ENCODE results near the gene ARSB. TPM values are rescaled to one million over a fixed set of nuclear protein-coding genes. Genes with fewer than 3 reads are reported as not detected.

The ARSB gene
- total RNA-seq, 2 experiments from 2014 or later = 9.2 TPM

DNA sequence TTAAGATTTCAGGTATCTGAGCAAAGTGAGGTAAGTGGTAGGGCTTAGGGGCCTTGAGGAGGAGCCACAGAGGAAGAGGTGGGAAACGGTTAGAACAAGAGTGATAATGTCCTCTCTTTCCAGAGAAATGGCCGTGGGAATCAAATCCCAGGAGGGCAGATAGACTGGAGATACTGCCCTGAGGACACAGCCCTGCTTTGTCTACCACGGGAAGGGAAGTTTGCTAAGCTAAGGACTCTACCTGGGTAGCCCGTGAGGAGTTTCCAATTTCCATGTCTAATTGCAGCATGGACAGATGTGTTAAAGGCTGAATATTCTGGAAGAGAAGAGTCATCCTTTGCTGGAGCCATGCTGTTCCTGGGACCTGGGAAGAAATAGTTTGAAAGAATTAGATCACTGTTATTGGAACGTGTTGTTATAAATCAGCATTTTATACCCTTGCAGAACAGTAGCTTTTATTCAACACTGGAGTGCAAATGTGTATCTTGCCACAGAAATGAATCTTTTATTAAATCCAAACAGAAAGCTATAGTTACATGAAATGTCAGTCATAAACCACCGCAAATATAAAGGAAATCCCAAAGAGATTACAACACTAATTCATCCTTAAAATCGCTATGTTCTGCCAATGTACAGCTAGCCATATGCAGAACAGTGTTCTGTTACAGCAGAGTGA lies 203.4 kb downstream of the ARSB start:
- intact Hi-C loops (cut with micrococcal nuclease; ENCODE audit: unreplicated experiment) = no loop called here
- ChIA-PET POLR2A (interaction anchor here (0.6 to 2.7 kb wide), 6 partner anchors 9 to 146 kb away, joined by 3 to 10 read pairs (median 4); no protein-coding TSS in a partner anchor), CTCF (ENCODE audit: unreplicated experiment) (interaction anchor here (1.1 kb wide), 1 partner anchor 10 kb away, joined by 3 read pairs; no protein-coding TSS in a partner anchor)
- no peaks in the 10 kb centered on the region for H3K9me3 ChIP-seq (ENCODE audit: low read length)
- no TSS peak for BruUV-seq (replicated peaks)
- no peak overlapping the region for H3K4me3 ChIP-seq (ENCODE audit: low read depth, low read length, poor library complexity, severe bottlenecking)
- TF ChIP-seq CTCF (conservative IDR thresholded peaks at IDR 0.05; ENCODE audit: low read length) (no peak), EZH2phosphoT487 (IDR thresholded peaks at IDR 0.05; ENCODE audit: borderline replicate concordance, low read depth, low read length) (no peak)
- no peaks in the 10 kb centered on the region for H3K4me1 ChIP-seq (ENCODE audit: insufficient read depth, low read length, poor library complexity, severe bottlenecking)
- no peak overlapping the region for H3K27ac ChIP-seq (ENCODE audit: low read depth, low read length, poor library complexity, severe bottlenecking)
- no peak for DNase-seq (ENCODE audit: low spot score)
- H4K20me1 ChIP-seq (ENCODE audit: insufficient read depth, low read length) = no peaks in the 10 kb centered on the region
- no peak overlapping the region for H2AFZ ChIP-seq (ENCODE audit: low read length)
- no peaks in the 10 kb centered on the region for H3K9me2 ChIP-seq (ENCODE audit: insufficient read depth, low read length)
- H3K36me3 ChIP-seq (ENCODE audit: insufficient read depth, low read length) = no peaks in the 10 kb centered on the region
- H3K79me2 ChIP-seq (ENCODE audit: insufficient read depth, low read depth, low read length) = no peaks in the 10 kb centered on the region
- no peak overlapping the region for H3K4me2 ChIP-seq (ENCODE audit: low read length)

- CTCF ChIA-PET (ENCODE audit: unreplicated experiment) = no interaction called here
- Histone ChIP-seq H3K4me1 (ENCODE audit: insufficient read depth, low read length, poor library complexity, severe bottlenecking) (no peaks in the 10 kb centered on the region), H3K79me2 (ENCODE audit: insufficient read depth, low read depth, low read length) (no peaks in the 10 kb centered on the region), H3K9me3 (ENCODE audit: low read length) (no peaks in the 10 kb centered on the region), H3K36me3 (ENCODE audit: insufficient read depth, low read length) (no peaks in the 10 kb centered on the region), H3K9me2 (ENCODE audit: insufficient read depth, low read length) (no peaks in the 10 kb centered on the region), H3K4me2 (ENCODE audit: low read length) (no peak overlapping the region), H3K27ac (ENCODE audit: low read depth, low read length, poor library complexity, severe bottlenecking) (no peak overlapping the region), H3K4me3 (ENCODE audit: low read depth, low read length, poor library complexity, severe bottlenecking) (no peak overlapping the region), H4K20me1 (ENCODE audit: insufficient read depth, low read length) (no peaks in the 10 kb centered on the region), H2AFZ (ENCODE audit: low read length) (no peak overlapping the region)
- intact Hi-C loops (cut with micrococcal nuclease; ENCODE audit: unreplicated experiment) = no loop called here
- TF ChIP-seq EZH2phosphoT487 (IDR thresholded peaks at IDR 0.05; ENCODE audit: borderline replicate concordance, low read depth, low read length) = no peak
- no peak for TF ChIP-seq CTCF (conservative IDR thresholded peaks at IDR 0.05; ENCODE audit: low read length)
- BruUV-seq (replicated peaks) = no TSS peak
- no peak for DNase-seq (ENCODE audit: low spot score)
- POLR2A ChIA-PET = interaction anchor here (1.1 to 2.0 kb wide), 2 partner anchors 11 to 15 kb away, joined by 4 to 8 read pairs; no protein-coding TSS in a partner anchor
Observed at GRCh38 chr5:78779771-78780616, 205.1 kb downstream of the ARSB start.

All from OCI-LY7 (cell line).